Small intestine (tissue), 7 donors: ENCODE results near the gene TTLL13. TPM values are rescaled to one million over a fixed set of nuclear protein-coding genes. Genes with fewer than 3 reads are reported as not detected.

Experiments used
- DNase-seq, 2 donors: peaks; one replicate each; pipeline versions ENCODE4 v3.0.0 to v3.0.0-alpha.2; 2013
- FAIRE-seq: peaks from 2 replicates; lab custom pipeline; 2012; peaks lifted over from hg19 to GRCh38; lab: Jason Lieb, UNC
- H3K27ac ChIP-seq, 3 donors: one replicate each; pipeline ENCODE4 v1.5.1; 2013; ENCODE audit warnings: low read length in 2 of 3, mild to moderate bottlenecking in 2 of 3, control low read depth in 1 of 3, inconsistent platforms in 1 of 3, low read depth in 1 of 3, moderate library complexity in 1 of 3
- H3K27me3 ChIP-seq, 3 donors: one replicate each; pipeline ENCODE4 v1.6.1; 2013; ENCODE audit warnings: low read length in 3 of 3, inconsistent platforms in 1 of 3; ENCODE audit not compliant: control insufficient read depth in 3 of 3, insufficient read depth in 3 of 3
- H3K36me3 ChIP-seq, 3 donors: one replicate each; pipeline ENCODE4 v1.6.1; 2013; ENCODE audit warnings: low read length in 3 of 3, inconsistent platforms in 1 of 3, low read depth in 1 of 3, mild to moderate bottlenecking in 1 of 3, moderate library complexity in 1 of 3; ENCODE audit not compliant: control insufficient read depth in 3 of 3, insufficient read depth in 2 of 3
- H3K4me1 ChIP-seq, 3 donors: one replicate each; pipeline ENCODE4 v1.6.1; 2013; ENCODE audit warnings: low read length in 2 of 3, inconsistent platforms in 1 of 3, low read depth in 1 of 3, mild to moderate bottlenecking in 1 of 3, moderate library complexity in 1 of 3; ENCODE audit not compliant: control insufficient read depth in 3 of 3, insufficient read depth in 2 of 3
- H3K4me3 ChIP-seq, 3 donors: one replicate each; pipeline ENCODE4 v1.5.1; 2013; ENCODE audit warnings: low read length in 3 of 3, control low read depth in 1 of 3, inconsistent platforms in 1 of 3, low read depth in 1 of 3, mild to moderate bottlenecking in 1 of 3, moderate library complexity in 1 of 3
- H3K9me3 ChIP-seq, 2 donors: one replicate each; pipeline ENCODE4 v1.6.1; 2013; ENCODE audit warnings: low read depth in 1 of 2, low read length in 1 of 2; ENCODE audit not compliant: control insufficient read depth in 2 of 2, insufficient read depth in 1 of 2
- WGBS, 3 donors: extraction: QIAGEN DNeasy Blood & Tissue Kit; methylation state at CpG; one replicate each; pipeline ENCODE4 v1.1.7; 2013; 5-methylcytosine and 5-hydroxymethylcytosine counted together
- polyA plus RNA-seq, 4 donors: library from polyadenylated mRNA; stranded (reverse) in 3 of 4; unstranded in 1 of 4; fragments of 200-250 nt in 3 of 4; fragments of 120-200 nt in 1 of 4; gene quantifications; one replicate each; pipeline versions ENCODE4 v1.2.1 to v1.2.3, GENCODE V29; 2013
- donor health status: healthy with polysubstance abuse.
- donor health status: control.
- donor health status: control.
- donor health status: Bipolar disorder and iron deficiency.
- donor health status: healthy.

TTLL13 gene
- polyA plus RNA-seq, 4 donors = 0.07 to 0.45 (median 0.27) TPM; not detected in 1

- peaks cover 19 to 91% (median 24%) of the 10 kb centered on the region in 3 donors for H3K36me3 ChIP-seq
- FAIRE-seq = no peak
These were observed 26.8 kb upstream of the TTLL13 start for GRCh38 chr15:90222547-90222946.

GRCh38 chr15:90223441-90224165, 25.8 kb upstream of the TTLL13 start:
- WGBS, 3 donors = 94 to 95% (median 95%) methylated on average over 22 of the region's 22 CpGs
- H3K36me3 ChIP-seq = peaks cover 21 to 91% (median 35%) of the 10 kb centered on the region in 3 donors

More at GRCh38 chr15:90222547-90222946, 26.8 kb upstream of the TTLL13 start:
- Histone ChIP-seq H3K9me3 (no peaks in the 10 kb centered on the region), H3K27ac (no peak overlapping the region), H3K4me1 (peaks cover 0 to 5% (median 0%) of the 10 kb centered on the region in 3 donors), H3K27me3 (no peaks in the 10 kb centered on the region), H3K4me3 (no peak overlapping the region)
- no peak for DNase-seq
- 73 to 85% (median 78%) methylated on average over 2 of the region's 2 CpGs for WGBS, 3 donors

DNA sequence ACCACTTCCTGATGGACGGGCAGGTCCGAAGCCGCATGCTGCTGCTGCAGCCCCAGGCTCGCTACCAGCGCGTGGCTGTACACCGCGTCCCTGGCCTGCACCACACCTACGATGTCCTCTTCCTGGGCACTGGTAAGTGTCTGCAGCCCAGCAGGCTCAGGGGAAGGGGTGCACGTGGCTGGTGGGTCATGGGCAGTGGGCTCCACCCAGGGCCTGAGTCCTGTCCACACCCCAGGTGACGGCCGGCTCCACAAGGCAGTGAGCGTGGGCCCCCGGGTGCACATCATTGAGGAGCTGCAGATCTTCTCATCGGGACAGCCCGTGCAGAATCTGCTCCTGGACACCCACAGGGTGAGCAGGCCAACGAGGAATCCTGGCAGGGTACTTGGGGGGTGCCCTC, 24.3 kb upstream of the TTLL13 start:
- DNase-seq = no peak

More at GRCh38 chr15:90223441-90224165, 25.8 kb upstream of the TTLL13 start:
- Histone ChIP-seq H3K9me3 (no peaks in the 10 kb centered on the region), H3K4me3 (no peak overlapping the region), H3K4me1 (peaks cover 0 to 5% (median 0%) of the 10 kb centered on the region in 3 donors), H3K27me3 (no peaks in the 10 kb centered on the region), H3K27ac (no peak overlapping the region)
- FAIRE-seq (no peak), DNase-seq (no peak)

GRCh38 chr15:90225504-90226234, 23.7 kb upstream of the TTLL13 start:
- 84 to 87% (median 86%) methylated on average over 12 to 18 of the region's 18 CpGs for WGBS, 3 donors
- no peak for DNase-seq
- Histone ChIP-seq H3K9me3 (no peaks in the 10 kb centered on the region), H3K4me3 (no peak overlapping the region), H3K27ac (no peak overlapping the region), H3K4me1 (peaks cover 0 to 18% (median 2%) of the 10 kb centered on the region in 3 donors), H3K27me3 (no peaks in the 10 kb centered on the region), H3K36me3 (peaks cover 28 to 94% (median 43%) of the 10 kb centered on the region in 3 donors)
- FAIRE-seq = no peak

More for the DNA sequence above, 24.3 kb upstream of the TTLL13 start:
- no peak overlapping the region for H3K27ac ChIP-seq
- FAIRE-seq = no peak
- no peaks in the 10 kb centered on the region for H3K27me3 ChIP-seq
- WGBS, 3 donors = 93 to 96% (median 94%) methylated on average over 17 of the region's 17 CpGs
- peaks cover 0 to 12% (median 2%) of the 10 kb centered on the region in 3 donors for H3K4me1 ChIP-seq
- peaks cover 28 to 91% (median 40%) of the 10 kb centered on the region in 3 donors for H3K36me3 ChIP-seq
- H3K9me3 ChIP-seq = no peaks in the 10 kb centered on the region
- no peak overlapping the region for H3K4me3 ChIP-seq

DNA sequence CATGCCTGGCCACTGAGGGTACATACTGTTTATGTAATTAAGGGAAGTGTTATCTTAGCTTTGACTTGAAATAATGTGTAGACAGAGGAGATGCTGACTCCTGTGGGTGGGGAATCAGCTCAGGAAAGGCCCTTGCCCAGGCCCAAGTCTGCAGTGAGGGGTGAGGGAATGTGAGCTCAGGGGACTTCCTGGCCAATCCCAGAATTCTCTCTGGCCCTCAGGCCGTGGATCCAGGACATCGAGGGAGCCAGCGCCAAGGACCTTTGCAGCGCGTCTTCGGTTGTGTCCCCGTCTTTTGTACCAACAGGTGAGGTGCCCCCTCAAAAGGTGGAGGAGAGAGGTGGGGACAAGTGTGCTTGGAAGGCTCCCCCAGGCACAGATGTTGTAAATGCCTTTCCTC, 22.0 kb upstream of the TTLL13 start:
- peaks cover 0 to 28% (median 2%) of the 10 kb centered on the region in 3 donors for H3K4me1 ChIP-seq
- DNase-seq (no peak), FAIRE-seq (no peak)
- no peaks in the 10 kb centered on the region for H3K9me3 ChIP-seq
- WGBS, 3 donors = 88 to 93% (median 90%) methylated on average over 7 of the region's 7 CpGs
- H3K27me3 ChIP-seq = no peaks in the 10 kb centered on the region
- no peak overlapping the region for H3K27ac ChIP-seq
- H3K36me3 ChIP-seq = peaks cover 26 to 94% (median 42%) of the 10 kb centered on the region in 3 donors
- no peak overlapping the region for H3K4me3 ChIP-seq

DNA sequence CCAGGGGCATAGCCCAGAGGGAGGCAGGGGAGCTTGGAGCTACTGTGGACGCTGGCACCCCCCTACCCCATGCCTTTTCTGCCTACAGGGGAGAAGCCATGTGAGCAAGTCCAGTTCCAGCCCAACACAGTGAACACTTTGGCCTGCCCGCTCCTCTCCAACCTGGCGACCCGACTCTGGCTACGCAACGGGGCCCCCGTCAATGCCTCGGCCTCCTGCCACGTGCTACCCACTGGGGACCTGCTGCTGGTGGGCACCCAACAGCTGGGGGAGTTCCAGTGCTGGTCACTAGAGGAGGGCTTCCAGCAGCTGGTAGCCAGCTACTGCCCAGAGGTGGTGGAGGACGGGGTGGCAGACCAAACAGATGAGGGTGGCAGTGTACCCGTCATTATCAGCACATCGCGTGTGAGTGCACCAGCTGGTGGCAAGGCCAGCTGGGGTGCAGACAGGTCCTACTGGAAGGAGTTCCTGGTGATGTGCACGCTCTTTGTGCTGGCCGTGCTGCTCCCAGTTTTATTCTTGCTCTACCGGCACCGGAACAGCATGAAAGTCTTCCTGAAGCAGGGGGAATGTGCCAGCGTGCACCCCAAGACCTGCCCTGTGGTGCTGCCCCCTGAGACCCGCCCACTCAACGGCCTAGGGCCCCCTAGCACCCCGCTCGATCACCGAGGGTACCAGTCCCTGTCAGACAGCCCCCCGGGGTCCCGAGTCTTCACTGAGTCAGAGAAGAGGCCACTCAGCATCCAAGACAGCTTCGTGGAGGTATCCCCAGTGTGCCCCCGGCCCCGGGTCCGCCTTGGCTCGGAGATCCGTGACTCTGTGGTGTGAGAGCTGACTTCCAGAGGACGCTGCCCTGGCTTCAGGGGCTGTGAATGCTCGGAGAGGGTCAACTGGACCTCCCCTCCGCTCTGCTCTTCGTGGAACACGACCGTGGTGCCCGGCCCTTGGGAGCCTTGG, 21.3 kb upstream of the TTLL13 start:
- Histone ChIP-seq H3K27ac (peak overlapping the region in 1 of 3 donors; percentile 45), H3K4me1 (peaks cover 0 to 30% (median 2%) of the 10 kb centered on the region in 3 donors), H3K4me3 (no peak overlapping the region), H3K9me3 (no peaks in the 10 kb centered on the region), H3K27me3 (no peaks in the 10 kb centered on the region), H3K36me3 (peaks cover 26 to 87% (median 42%) of the 10 kb centered on the region in 3 donors)
- FAIRE-seq (no peak), DNase-seq (no peak)
- 79 to 87% (median 81%) methylated on average over 38 of the region's 38 CpGs for WGBS, 3 donors

DNA sequence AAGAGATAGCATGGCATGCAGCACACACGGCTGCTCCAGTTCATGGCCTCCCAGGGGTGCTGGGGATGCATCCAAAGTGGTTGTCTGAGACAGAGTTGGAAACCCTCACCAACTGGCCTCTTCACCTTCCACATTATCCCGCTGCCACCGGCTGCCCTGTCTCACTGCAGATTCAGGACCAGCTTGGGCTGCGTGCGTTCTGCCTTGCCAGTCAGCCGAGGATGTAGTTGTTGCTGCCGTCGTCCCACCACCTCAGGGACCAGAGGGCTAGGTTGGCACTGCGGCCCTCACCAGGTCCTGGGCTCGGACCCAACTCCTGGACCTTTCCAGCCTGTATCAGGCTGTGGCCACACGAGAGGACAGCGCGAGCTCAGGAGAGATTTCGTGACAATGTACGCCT, 20.4 kb upstream of the TTLL13 start:
- Histone ChIP-seq H3K27ac (peak overlapping the region; percentile 3 to 48 (median 45)), H3K36me3 (peaks cover 21 to 78% (median 37%) of the 10 kb centered on the region in 3 donors), H3K27me3 (no peaks in the 10 kb centered on the region), H3K4me1 (peaks cover 0 to 30% (median 2%) of the 10 kb centered on the region in 3 donors), H3K4me3 (no peak overlapping the region), H3K9me3 (no peaks in the 10 kb centered on the region)
- WGBS, 3 donors = 86 to 94% (median 90%) methylated on average over 15 of the region's 15 CpGs
- DNase-seq (no peak), FAIRE-seq (no peak)
